Measurements from ENCODE around the gene NUBPL.

Gene NUBPL

DNA sequence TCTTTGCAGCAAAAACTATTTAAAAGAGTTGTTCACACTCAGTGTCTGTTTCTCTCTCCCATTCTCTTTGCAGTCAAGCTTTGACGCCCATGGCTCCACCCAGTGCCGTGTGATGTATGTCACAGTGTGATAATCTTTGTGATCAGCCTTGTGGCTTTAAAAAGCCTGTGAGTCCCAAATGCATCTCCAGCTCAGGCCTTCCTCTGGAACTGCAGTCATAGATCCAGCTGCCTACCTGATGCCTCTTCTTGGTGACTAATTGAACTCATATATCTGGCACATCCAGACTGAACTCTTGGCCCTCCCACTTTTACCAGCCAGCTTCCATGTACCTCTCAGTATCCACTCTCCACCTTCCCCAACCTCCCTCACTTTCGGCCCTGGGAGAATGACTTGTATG is 333.1 kb downstream of the NUBPL start:
- TF ChIP-seq YY1 (IDR thresholded peaks at IDR 0.05; ENCODE audit: low read depth) (no peak), MAX (IDR thresholded peaks at IDR 0.05) (no peak), FOXM1 (IDR thresholded peaks at IDR 0.05; ENCODE audit: borderline replicate concordance, low read depth) (no peak)

GRCh38 chr14:31895206-31895605 is 334.0 kb downstream of the NUBPL start:
- TF ChIP-seq TCF12 (IDR thresholded peaks at IDR 0.05; ENCODE audit: low read depth) (no peak), CEBPB (IDR thresholded peaks at IDR 0.05) (no peak), USF1 (IDR thresholded peaks at IDR 0.05) (no peak), EP300 (IDR thresholded peaks at IDR 0.05; ENCODE audit: borderline replicate concordance) (no peak), TEAD4 (IDR thresholded peaks at IDR 0.05) (no peak), TAF1 (IDR thresholded peaks at IDR 0.05; ENCODE audit: low read depth) (no peak), RAD21 (IDR thresholded peaks at IDR 0.05; ENCODE audit: low read depth) (no peak), NFIC (IDR thresholded peaks at IDR 0.05) (no peak), MAX (IDR thresholded peaks at IDR 0.05) (no peak), YY1 (IDR thresholded peaks at IDR 0.05; ENCODE audit: low read depth) (no peak), FOXM1 (IDR thresholded peaks at IDR 0.05; ENCODE audit: borderline replicate concordance, low read depth) (no peak)

DNA sequence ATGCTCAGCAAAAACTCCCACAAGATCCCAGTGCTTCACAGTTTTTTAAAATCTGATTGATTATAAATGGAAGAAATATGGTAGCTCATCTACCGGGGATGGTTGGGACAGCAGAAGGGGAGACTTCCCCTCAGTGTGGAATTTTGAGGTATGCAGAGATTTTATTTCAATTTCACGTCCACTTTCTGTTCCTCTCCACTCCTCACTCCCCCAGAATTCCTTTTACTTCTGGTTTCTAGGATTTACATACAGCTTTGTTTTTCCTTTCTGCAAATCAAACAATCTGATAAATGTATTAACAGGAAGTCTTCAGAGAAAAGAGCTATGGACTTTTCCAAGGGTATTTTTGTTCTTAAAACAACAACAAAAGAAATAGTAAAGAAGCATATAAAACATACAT is 334.4 kb downstream of the NUBPL start:
- TF ChIP-seq TAF1 (IDR thresholded peaks at IDR 0.05; ENCODE audit: low read depth) (no peak), CEBPB (IDR thresholded peaks at IDR 0.05) (no peak), TEAD4 (IDR thresholded peaks at IDR 0.05) (no peak), MAX (IDR thresholded peaks at IDR 0.05) (no peak), YY1 (IDR thresholded peaks at IDR 0.05; ENCODE audit: low read depth) (no peak), ZBTB7A (IDR thresholded peaks at IDR 0.05; ENCODE audit: low read depth) (no peak), TCF12 (IDR thresholded peaks at IDR 0.05; ENCODE audit: low read depth) (no peak), EGR1 (IDR thresholded peaks at IDR 0.05) (no peak), NFIC (IDR thresholded peaks at IDR 0.05) (no peak), EP300 (IDR thresholded peaks at IDR 0.05; ENCODE audit: borderline replicate concordance) (no peak), RAD21 (IDR thresholded peaks at IDR 0.05; ENCODE audit: low read depth) (no peak), CREB1 (IDR thresholded peaks at IDR 0.05; ENCODE audit: low read depth) (no peak)
- TF ChIP-seq, protein P1, sequence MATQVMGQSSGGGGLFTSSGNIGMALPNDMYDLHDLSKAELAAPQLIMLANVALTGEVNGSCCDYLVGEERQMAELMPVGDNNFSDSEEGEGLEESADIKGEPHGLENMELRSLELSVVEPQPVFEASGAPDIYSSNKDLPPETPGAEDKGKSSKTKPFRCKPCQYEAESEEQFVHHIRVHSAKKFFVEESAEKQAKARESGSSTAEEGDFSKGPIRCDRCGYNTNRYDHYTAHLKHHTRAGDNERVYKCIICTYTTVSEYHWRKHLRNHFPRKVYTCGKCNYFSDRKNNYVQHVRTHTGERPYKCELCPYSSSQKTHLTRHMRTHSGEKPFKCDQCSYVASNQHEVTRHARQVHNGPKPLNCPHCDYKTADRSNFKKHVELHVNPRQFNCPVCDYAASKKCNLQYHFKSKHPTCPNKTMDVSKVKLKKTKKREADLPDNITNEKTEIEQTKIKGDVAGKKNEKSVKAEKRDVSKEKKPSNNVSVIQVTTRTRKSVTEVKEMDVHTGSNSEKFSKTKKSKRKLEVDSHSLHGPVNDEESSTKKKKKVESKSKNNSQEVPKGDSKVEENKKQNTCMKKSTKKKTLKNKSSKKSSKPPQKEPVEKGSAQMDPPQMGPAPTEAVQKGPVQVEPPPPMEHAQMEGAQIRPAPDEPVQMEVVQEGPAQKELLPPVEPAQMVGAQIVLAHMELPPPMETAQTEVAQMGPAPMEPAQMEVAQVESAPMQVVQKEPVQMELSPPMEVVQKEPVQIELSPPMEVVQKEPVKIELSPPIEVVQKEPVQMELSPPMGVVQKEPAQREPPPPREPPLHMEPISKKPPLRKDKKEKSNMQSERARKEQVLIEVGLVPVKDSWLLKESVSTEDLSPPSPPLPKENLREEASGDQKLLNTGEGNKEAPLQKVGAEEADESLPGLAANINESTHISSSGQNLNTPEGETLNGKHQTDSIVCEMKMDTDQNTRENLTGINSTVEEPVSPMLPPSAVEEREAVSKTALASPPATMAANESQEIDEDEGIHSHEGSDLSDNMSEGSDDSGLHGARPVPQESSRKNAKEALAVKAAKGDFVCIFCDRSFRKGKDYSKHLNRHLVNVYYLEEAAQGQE (IDR thresholded peaks at IDR 0.05; ENCODE audit: low read depth), result no peak

DNA sequence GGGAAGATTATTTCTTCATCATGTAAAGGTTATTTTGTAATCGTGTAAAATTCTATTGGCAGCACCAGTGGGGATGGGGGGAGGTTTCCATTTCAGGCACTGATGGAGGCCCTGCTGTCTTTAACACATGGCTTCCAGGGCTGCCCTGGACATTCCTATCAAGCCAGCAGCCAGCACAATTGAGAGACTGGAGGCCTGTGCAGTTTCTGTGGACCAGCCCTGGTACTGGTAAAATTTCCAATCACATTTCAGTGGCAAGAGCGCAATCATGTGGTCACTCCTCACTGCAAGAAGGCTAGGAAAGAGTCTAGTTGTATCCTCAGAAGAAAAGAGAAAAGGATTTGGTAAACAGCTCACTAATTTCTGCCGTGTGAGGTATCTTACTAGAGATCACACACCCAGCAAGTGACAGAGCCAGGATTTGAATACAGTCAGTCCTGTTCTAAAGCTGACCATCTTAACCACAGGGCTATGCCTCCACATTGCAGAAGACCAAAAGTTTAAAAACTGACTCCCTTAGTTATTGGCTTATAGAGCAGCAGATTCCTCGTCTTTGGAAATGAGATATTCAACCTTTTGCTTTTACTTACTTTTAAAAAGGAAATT is 336.5 kb downstream of the NUBPL start:
- no peak for TF ChIP-seq ZBTB7A (IDR thresholded peaks at IDR 0.05; ENCODE audit: low read depth)
- no peak for TF ChIP-seq FOXM1 (IDR thresholded peaks at IDR 0.05; ENCODE audit: borderline replicate concordance, low read depth)
- TF ChIP-seq CEBPB (IDR thresholded peaks at IDR 0.05), result no peak
- TF ChIP-seq NFIC (IDR thresholded peaks at IDR 0.05), result no peak
- TF ChIP-seq TAF1 (IDR thresholded peaks at IDR 0.05; ENCODE audit: low read depth), result no peak
- no peak for TF ChIP-seq RAD21 (IDR thresholded peaks at IDR 0.05; ENCODE audit: low read depth)
- TF ChIP-seq EGR1 (IDR thresholded peaks at IDR 0.05), result no peak
- no peak for TF ChIP-seq USF1 (IDR thresholded peaks at IDR 0.05)
- no peak for TF ChIP-seq TEAD4 (IDR thresholded peaks at IDR 0.05)
- TF ChIP-seq TCF12 (IDR thresholded peaks at IDR 0.05; ENCODE audit: low read depth), result no peak
- no peak for TF ChIP-seq EP300 (IDR thresholded peaks at IDR 0.05; ENCODE audit: borderline replicate concordance)
- TF ChIP-seq CREB1 (IDR thresholded peaks at IDR 0.05; ENCODE audit: low read depth), result no peak
- TF ChIP-seq, protein P1 (IDR thresholded peaks at IDR 0.05; ENCODE audit: low read depth), result no peak
- TF ChIP-seq MAX (IDR thresholded peaks at IDR 0.05), result no peak

DNA sequence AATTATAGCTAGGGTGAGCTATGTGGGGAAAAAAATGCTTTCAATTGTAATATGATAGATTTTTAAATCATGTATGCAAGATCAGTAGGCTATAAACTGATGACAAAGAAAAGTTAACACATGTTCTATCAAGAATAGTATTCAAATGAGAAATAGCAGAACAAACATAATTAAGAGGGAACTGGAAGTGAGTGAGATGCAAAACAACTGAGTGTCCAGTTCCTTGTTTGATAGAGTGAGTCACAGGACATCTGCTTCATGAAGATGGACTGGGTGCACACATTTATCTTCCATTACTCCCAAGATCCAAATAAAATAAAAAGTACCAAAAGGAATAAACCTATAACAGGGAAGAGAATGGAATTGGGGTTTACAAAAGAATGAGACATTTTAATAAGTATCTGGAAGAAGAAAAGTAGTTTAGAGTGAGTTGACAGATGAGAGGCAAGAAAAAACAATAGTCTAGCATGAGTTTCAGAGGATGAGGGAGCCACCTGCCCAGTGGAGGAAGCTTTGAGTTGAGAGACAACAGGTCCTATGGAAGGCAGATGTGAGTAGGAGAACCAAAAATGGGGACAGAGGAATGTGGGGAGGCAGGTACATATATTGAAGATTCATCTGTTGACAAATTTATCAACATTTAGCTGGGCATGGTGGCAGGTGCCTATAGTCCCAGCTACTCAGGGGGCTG is 337.8 kb downstream of the NUBPL start:
- TF ChIP-seq CEBPB (IDR thresholded peaks at IDR 0.05), result no peak
- no peak for TF ChIP-seq EP300 (IDR thresholded peaks at IDR 0.05; ENCODE audit: borderline replicate concordance)
- TF ChIP-seq TEAD4 (IDR thresholded peaks at IDR 0.05), result no peak
- TF ChIP-seq YY1 (IDR thresholded peaks at IDR 0.05; ENCODE audit: low read depth), result no peak
- TF ChIP-seq MAX (IDR thresholded peaks at IDR 0.05), result no peak
- TF ChIP-seq USF1 (IDR thresholded peaks at IDR 0.05), result no peak
- no peak for TF ChIP-seq TCF12 (IDR thresholded peaks at IDR 0.05; ENCODE audit: low read depth)
- TF ChIP-seq CREB1 (IDR thresholded peaks at IDR 0.05; ENCODE audit: low read depth), result no peak
- TF ChIP-seq EGR1 (IDR thresholded peaks at IDR 0.05), result no peak
- TF ChIP-seq RAD21 (IDR thresholded peaks at IDR 0.05; ENCODE audit: low read depth), result no peak
- no peak for TF ChIP-seq FOXM1 (IDR thresholded peaks at IDR 0.05; ENCODE audit: borderline replicate concordance, low read depth)
- TF ChIP-seq NFIC (IDR thresholded peaks at IDR 0.05), result no peak
- no peak for TF ChIP-seq ZBTB7A (IDR thresholded peaks at IDR 0.05; ENCODE audit: low read depth)
- TF ChIP-seq TAF1 (IDR thresholded peaks at IDR 0.05; ENCODE audit: low read depth), result no peak
- TF ChIP-seq, protein P1 (IDR thresholded peaks at IDR 0.05; ENCODE audit: low read depth), result no peak
